BLaER1 (cell line): ENCODE results near the gene MPV17L.
"Not testable (repeated sequence)": the region's sequence is repeated elsewhere in the genome, so short reads cannot be mapped to it uniquely, and the experiment has no call there.

Source experiments
- H3K27ac ChIP-seq: shearing (Covaris generic); formaldehyde crosslinking; 2 replicates; pipeline ENCODE4 v1.8.1; 2022
- H3K27me3 ChIP-seq: shearing (Covaris generic); formaldehyde crosslinking; 2 replicates; pipeline ENCODE4 v1.8.1; 2022
- H3K36me3 ChIP-seq: shearing (Covaris generic); formaldehyde crosslinking; 2 replicates; pipeline ENCODE4 v1.8.1; 2022
- H3K4me1 ChIP-seq: shearing (Covaris generic); formaldehyde crosslinking; 2 replicates; pipeline ENCODE4 v1.8.1; 2022
- H3K4me2 ChIP-seq: shearing (Covaris generic); formaldehyde crosslinking; 2 replicates; pipeline ENCODE4 v1.8.1; 2022
- H3K4me3 ChIP-seq: shearing (Covaris generic); formaldehyde crosslinking; 2 replicates; pipeline ENCODE4 v1.8.1; 2022
- H3K9ac ChIP-seq: shearing (Covaris generic); formaldehyde crosslinking; 2 replicates; pipeline ENCODE4 v1.8.1; 2022
- H3K9me3 ChIP-seq: shearing (Covaris generic); formaldehyde crosslinking; 2 replicates; pipeline ENCODE4 v1.8.1; 2022
- H4K20me1 ChIP-seq: shearing (Covaris generic); formaldehyde crosslinking; 2 replicates; pipeline ENCODE4 v1.8.1; 2022
- Cebpa-rat ChIP-seq: shearing (Covaris generic); IDR thresholded peaks from 2 replicates; pipeline ENCODE4 v1.8.1; 2022

MPV17L gene

GRCh38 chr16:15434425-15435215 is 39.1 kb downstream of the MPV17L start, which contains the start of gene BMERB1:
Gene BMERB1, plus strand, starts transcription at chr16:15434588. Its CDS starts 66 bp downstream, at chr16:15434654.
- H3K4me3 ChIP-seq: peak within 1 kb of the TSS; percentile 65
- H3K4me1 ChIP-seq: peaks cover 4% of the 10 kb centered on the region; the same call in 1 of the 2 replicates
- H3K27ac ChIP-seq: no peak within 1 kb of the TSS
- peaks cover 46% of the 10 kb centered on the region for H3K27me3 ChIP-seq
- H3K36me3 ChIP-seq: no peaks in the 10 kb centered on the region
- H3K9ac ChIP-seq: no peak within 1 kb of the TSS
- TF ChIP-seq Cebpa-rat: no peak
- H4K20me1 ChIP-seq: peaks cover 12% of the 10 kb centered on the region
- H3K4me2 ChIP-seq: peak within 1 kb of the TSS; percentile 76
- no peaks in the 10 kb centered on the region for H3K9me3 ChIP-seq

GRCh38 chr16:15435216-15435864 is 39.8 kb downstream of the MPV17L start:
- H3K4me1 ChIP-seq: peaks cover 4% of the 10 kb centered on the region; the same call in 1 of the 2 replicates
- H3K9me3 ChIP-seq: no peaks in the 10 kb centered on the region
- no peak overlapping the region for H3K27ac ChIP-seq
- peaks cover 46% of the 10 kb centered on the region for H3K27me3 ChIP-seq
- no peaks in the 10 kb centered on the region for H3K36me3 ChIP-seq
- peak overlapping the region; percentile 65 for H3K4me3 ChIP-seq
- no peak for TF ChIP-seq Cebpa-rat
- peak overlapping the region; percentile 76 for H3K4me2 ChIP-seq
- H4K20me1 ChIP-seq: peaks cover 12% of the 10 kb centered on the region
- H3K9ac ChIP-seq: no peak overlapping the region

GRCh38 chr16:15439102-15439501 is 43.5 kb downstream of the MPV17L start:
- H3K36me3 ChIP-seq: no peaks in the 10 kb centered on the region
- no peak overlapping the region for H3K27ac ChIP-seq
- TF ChIP-seq Cebpa-rat: no peak
- H3K9me3 ChIP-seq: no peaks in the 10 kb centered on the region
- H3K27me3 ChIP-seq: peaks cover 30% of the 10 kb centered on the region
- H3K9ac ChIP-seq: no peak overlapping the region
- H3K4me2 ChIP-seq: no peak overlapping the region
- H4K20me1 ChIP-seq: peaks cover 12% of the 10 kb centered on the region
- peaks cover 4% of the 10 kb centered on the region; the same call in 1 of the 2 replicates for H3K4me1 ChIP-seq
- H3K4me3 ChIP-seq: no peak overlapping the region

- H3K9me3 ChIP-seq: no peaks in the 10 kb centered on the region
- TF ChIP-seq Cebpa-rat: no peak
Measured at GRCh38 chr16:15439521-15439920, 44.0 kb downstream of the MPV17L start.

GRCh38 chr16:15440852-15441251 is 45.3 kb downstream of the MPV17L start:
- peaks cover 1% of the 10 kb centered on the region for H4K20me1 ChIP-seq
- peaks cover 13% of the 10 kb centered on the region for H3K27me3 ChIP-seq
- no peak overlapping the region for H3K4me3 ChIP-seq
- H3K4me1 ChIP-seq: no peaks in the 10 kb centered on the region
- peaks cover 11% of the 10 kb centered on the region for H3K9me3 ChIP-seq
- no peaks in the 10 kb centered on the region for H3K36me3 ChIP-seq
- no peak overlapping the region for H3K9ac ChIP-seq
- TF ChIP-seq Cebpa-rat: no peak
- H3K4me2 ChIP-seq: no peak overlapping the region
- H3K27ac ChIP-seq: no peak overlapping the region

More at GRCh38 chr16:15439521-15439920, 44.0 kb downstream of the MPV17L start:
- H3K4me2 ChIP-seq: no peak overlapping the region
- H3K36me3 ChIP-seq: no peaks in the 10 kb centered on the region
- peaks cover 26% of the 10 kb centered on the region for H3K27me3 ChIP-seq
- H3K9ac ChIP-seq: no peak overlapping the region
- peaks cover 4% of the 10 kb centered on the region; the same call in 1 of the 2 replicates for H3K4me1 ChIP-seq
- H3K4me3 ChIP-seq: no peak overlapping the region
- peaks cover 12% of the 10 kb centered on the region for H4K20me1 ChIP-seq
- H3K27ac ChIP-seq: no peak overlapping the region

GRCh38 chr16:15442140-15442539 is 46.6 kb downstream of the MPV17L start:
- H3K27ac ChIP-seq, H4K20me1 ChIP-seq, H3K4me2 ChIP-seq, H3K27me3 ChIP-seq, H3K36me3 ChIP-seq, H3K9ac ChIP-seq, H3K4me1 ChIP-seq, H3K4me3 ChIP-seq: not testable (repeated sequence)
- peaks cover 13% of the 10 kb centered on the region for H3K9me3 ChIP-seq

GRCh38 chr16:15443753-15444152 is 48.2 kb downstream of the MPV17L start:
- Histone ChIP-seq H3K4me3 (no peak overlapping the region), H4K20me1 (no peaks in the 10 kb centered on the region), H3K36me3 (no peaks in the 10 kb centered on the region), H3K9ac (no peak overlapping the region), H3K4me2 (no peak overlapping the region), H3K27me3 (no peaks in the 10 kb centered on the region), H3K27ac (no peak overlapping the region), H3K9me3 (peaks cover 13% of the 10 kb centered on the region), H3K4me1 (no peaks in the 10 kb centered on the region)
- TF ChIP-seq Cebpa-rat: no peak

GRCh38 chr16:15444264-15444663 is 48.7 kb downstream of the MPV17L start:
- no peak overlapping the region for H3K9ac ChIP-seq
- no peaks in the 10 kb centered on the region for H3K36me3 ChIP-seq
- no peak overlapping the region for H3K27ac ChIP-seq
- no peak overlapping the region for H3K4me2 ChIP-seq
- H3K27me3 ChIP-seq: no peaks in the 10 kb centered on the region
- peaks cover 13% of the 10 kb centered on the region for H3K9me3 ChIP-seq
- no peak overlapping the region for H3K4me3 ChIP-seq
- H4K20me1 ChIP-seq: no peaks in the 10 kb centered on the region
- no peaks in the 10 kb centered on the region for H3K4me1 ChIP-seq
- no peak for TF ChIP-seq Cebpa-rat

GRCh38 chr16:15445450-15445849 is 49.9 kb downstream of the MPV17L start:
- Histone ChIP-seq H3K4me1 (no peaks in the 10 kb centered on the region), H3K27me3 (no peaks in the 10 kb centered on the region), H4K20me1 (no peaks in the 10 kb centered on the region), H3K4me2 (no peak overlapping the region), H3K9ac (no peak overlapping the region), H3K9me3 (peaks cover 13% of the 10 kb centered on the region), H3K27ac (no peak overlapping the region), H3K4me3 (no peak overlapping the region), H3K36me3 (no peaks in the 10 kb centered on the region)
- no peak for TF ChIP-seq Cebpa-rat

GRCh38 chr16:15446901-15447300 is 51.3 kb downstream of the MPV17L start:
- Histone ChIP-seq H3K27me3 (no peaks in the 10 kb centered on the region), H3K27ac (no peak overlapping the region), H3K4me2 (no peak overlapping the region), H4K20me1 (no peaks in the 10 kb centered on the region), H3K9ac (no peak overlapping the region), H3K4me3 (no peak overlapping the region), H3K36me3 (no peaks in the 10 kb centered on the region), H3K9me3 (peaks cover 13% of the 10 kb centered on the region), H3K4me1 (no peaks in the 10 kb centered on the region)
- TF ChIP-seq Cebpa-rat: no peak
